Pancreas (tissue), 10 donors: ENCODE results near the gene FILIP1L. TPM values are rescaled to one million over a fixed set of nuclear protein-coding genes. Genes with fewer than 3 reads are reported as not detected.
A peak's percentile ranks its signal among the peaks of the same experiment; 100 is the strongest.

Experiments
- ATAC-seq, 4 donors: fragments of 200-7000 bp; cut with Tn5 transposase; one replicate each; pipeline versions ENCODE4 v1.8.0 to v1.9.1; 2020; ENCODE audit warnings: mild to moderate bottlenecking in 4 of 4, moderate library complexity in 4 of 4
- DNase-seq, 6 donors: peaks; one replicate each; pipeline ENCODE4 v3.0.0-alpha.2; 2020
- FAIRE-seq: peaks from 2 replicates; lab custom pipeline; 2012; peaks lifted over from hg19 to GRCh38; lab: Jason Lieb, UNC
- H3K27ac ChIP-seq, 4 donors: fragments of 200-600 bp; sonication (generic); 1 replicate in 3 of 4; 2 replicates in 1 of 4; pipeline versions ENCODE4 v1.5.0 to v1.8.0; 2020
- H3K27me3 ChIP-seq, 4 donors: fragments of 200-600 bp; one replicate each; pipeline ENCODE4 v1.8.0; 2021
- H3K36me3 ChIP-seq, 3 donors: fragments of 200-600 bp; sonication (generic) in 1 of 3; one replicate each; pipeline versions ENCODE4 v1.5.0 to v1.8.0; 2020 to 2021
- H3K4me1 ChIP-seq, 3 donors: fragments of 200-600 bp; one replicate each; pipeline ENCODE4 v1.8.0; 2021
- H3K4me3 ChIP-seq, 4 donors: fragments of 200-600 bp; sonication (generic) in 2 of 4; one replicate each; pipeline versions ENCODE4 v1.5.0 to v1.8.0; 2020 to 2021
- H3K9me3 ChIP-seq, 4 donors: fragments of 200-600 bp; one replicate each; pipeline ENCODE4 v1.8.0; 2021
- CTCF ChIP-seq, 4 donors: fragments of 200-600 bp; sonication (generic) in 3 of 4; IDR thresholded peaks; one replicate each; pipeline versions ENCODE4 v1.5.0 to v1.8.0; 2021; ENCODE audit warnings: antibody characterized with exemption in 4 of 4
- WGBS, 2 donors: extraction: QIAGEN DNeasy Blood & Tissue Kit; methylation state at CpG; one replicate each; pipeline ENCODE4 v1.1.7; 2013; 5-methylcytosine and 5-hydroxymethylcytosine counted together
- intact Hi-C, 3 donors: fragments of 100-400 bp; cut with DNase I; formaldehyde crosslinking; loops; one replicate each; pipeline versions ENCODE4 v1.11.1 to v1.14.2; 2022
- polyA plus RNA-seq, 2 donors: library from polyadenylated mRNA; stranded (reverse); fragments of 200-250 nt; gene quantifications; one replicate each; pipeline ENCODE4 v1.2.3, GENCODE V29; 2013
- total RNA-seq, 6 donors: library from RNA; stranded (reverse); fragmentation: NEBNext Ultra II Directional in 4 of 6; extraction: Animal tissue kit (Norgen Biotek cat#: 25700) in 4 of 6; gene quantifications; one replicate each; pipeline versions ENCODE4 v1.2.1 to v1.2.4, GENCODE V29; 2021 to 2023
- donor health status: healthy with polysubstance abuse.
- donor health status: DM: no; HTN: no; CAD: no; lungs with moderate emphysema.
- donor health status: DM: no; HTN: no; CAD: no.
- donor health status: control.
- donor health status: control.
- donor health status: Bipolar disorder and iron deficiency.
- donor health status: DM: yes; HTN: yes; CAD: no.
- donor health status: DM: no; HTN: no; CAD: no.
- donor health status: DM: no; HTN: no; CAD: no.
- donor health status: DM: yes; HTN: yes; CAD: no.

Gene FILIP1L
- total and polyA plus RNA-seq, 8 donors: 12.5 to 37.7 (median 15.8) TPM

DNA sequence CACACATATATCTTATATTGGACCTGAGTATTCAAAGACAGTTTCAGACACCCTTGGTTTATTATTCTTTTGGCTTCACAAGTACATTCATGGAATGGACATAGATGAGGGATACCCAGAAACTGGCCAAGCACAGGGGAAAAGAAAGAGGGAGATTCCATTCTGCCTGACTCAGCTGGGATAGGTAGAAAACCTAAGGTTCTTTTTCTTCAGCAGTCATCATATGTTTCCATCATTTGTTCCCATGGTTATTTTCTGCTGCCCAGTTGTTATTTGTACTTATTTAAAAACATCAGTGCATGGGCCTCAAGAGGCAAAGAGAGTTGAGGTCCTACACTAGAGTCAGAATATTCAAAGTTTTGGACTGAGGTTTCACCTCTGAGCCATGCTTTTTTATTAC lies 91.8 kb downstream of the FILIP1L start:
- H3K4me1 ChIP-seq: peaks cover 6 to 16% (median 13%) of the 10 kb centered on the region in 3 donors
- no peak for TF ChIP-seq CTCF (IDR thresholded peaks at IDR 0.05)
- no peaks in the 10 kb centered on the region for H3K9me3 ChIP-seq
- FAIRE-seq (no peak), ATAC-seq (no peak), DNase-seq (no peak)
- H3K36me3 ChIP-seq: no peaks in the 10 kb centered on the region
- intact Hi-C loops: no loop called here
- peak overlapping the region in 2 of 4 donors; percentile 61 to 72 for H3K27ac ChIP-seq
- no peaks in the 10 kb centered on the region for H3K27me3 ChIP-seq
- no peak overlapping the region for H3K4me3 ChIP-seq

DNA sequence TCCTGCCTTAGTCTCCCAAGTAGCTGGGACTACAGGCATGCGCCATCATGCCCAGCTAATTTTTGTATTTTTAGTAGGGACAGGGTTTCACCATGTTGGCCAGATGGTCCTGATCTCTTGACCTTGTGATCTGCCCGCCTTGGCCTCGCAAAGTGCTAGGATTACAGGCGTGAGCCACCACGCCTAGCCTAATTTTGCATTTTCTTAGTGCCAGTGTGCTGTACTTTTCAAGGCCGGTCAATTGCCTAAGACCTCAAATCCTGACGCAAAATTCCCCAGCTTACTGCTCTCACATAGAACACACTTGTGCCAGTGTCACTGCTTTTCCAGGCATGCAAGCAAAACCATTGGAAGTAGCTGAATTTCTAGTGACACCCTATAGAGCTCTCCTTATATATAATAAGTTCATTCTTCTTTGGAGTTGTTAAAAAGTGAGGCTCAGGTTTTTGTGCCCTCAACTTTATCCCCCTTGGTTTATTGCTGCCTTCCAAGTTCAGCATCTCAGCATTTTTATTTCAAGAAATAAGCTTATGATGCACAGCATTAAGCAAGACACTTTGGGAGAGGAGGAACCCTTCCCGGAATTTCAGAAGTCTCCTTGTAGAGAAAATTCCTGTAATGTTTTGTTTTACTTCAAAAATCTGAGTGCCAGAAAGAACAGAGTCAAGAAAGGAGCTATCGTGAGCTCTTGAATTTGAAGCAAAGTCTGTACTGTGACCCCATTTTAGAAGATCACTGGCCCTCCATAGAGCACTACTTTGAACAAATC lies 93.2 kb downstream of the FILIP1L start:
- no peak for DNase-seq
- ATAC-seq: no peak
- intact Hi-C loops: no loop called here
- FAIRE-seq: no peak
- Histone ChIP-seq H3K4me3 (no peak overlapping the region), H3K9me3 (no peaks in the 10 kb centered on the region), H3K27ac (no peak overlapping the region), H3K4me1 (peaks cover 6 to 16% (median 13%) of the 10 kb centered on the region in 3 donors), H3K36me3 (no peaks in the 10 kb centered on the region), H3K27me3 (no peaks in the 10 kb centered on the region)
- TF ChIP-seq CTCF (IDR thresholded peaks at IDR 0.05): no peak
- WGBS, 2 donors: 94 to 95% methylated on average over 9 of the region's 9 CpGs

- FAIRE-seq (no peak), DNase-seq (no peak), ATAC-seq (no peak)
- intact Hi-C loops: no loop called here
- H3K27ac ChIP-seq: no peak overlapping the region
- no peak overlapping the region for H3K4me3 ChIP-seq
- H3K36me3 ChIP-seq: no peaks in the 10 kb centered on the region
- WGBS, 2 donors: 95 to 97% methylated on average over 1 of the region's 1 CpG
- H3K9me3 ChIP-seq: no peaks in the 10 kb centered on the region
- TF ChIP-seq CTCF (IDR thresholded peaks at IDR 0.05): no peak
- no peaks in the 10 kb centered on the region for H3K27me3 ChIP-seq
- H3K4me1 ChIP-seq: peaks cover 6 to 16% (median 11%) of the 10 kb centered on the region in 3 donors
Measured at GRCh38 chr3:100019719-100020118, 94.6 kb downstream of the FILIP1L start.

DNA sequence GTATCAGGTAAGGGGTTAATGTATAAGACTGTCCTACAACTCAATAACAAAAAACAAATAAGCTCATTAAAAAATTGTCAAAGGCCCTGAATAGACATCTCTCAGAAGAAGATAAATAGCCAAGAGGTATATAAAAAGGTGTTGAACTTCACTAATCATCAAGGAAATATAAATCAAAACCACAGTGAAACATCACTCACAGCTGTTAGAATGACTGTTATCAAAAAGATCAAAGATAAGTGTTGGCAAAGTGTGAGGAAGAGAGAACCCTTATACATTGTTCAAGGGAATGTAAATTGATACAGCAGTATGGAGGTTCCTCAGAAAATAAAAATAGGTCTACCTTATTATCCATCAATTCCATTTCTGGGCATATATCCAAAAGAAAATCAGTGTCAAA lies 95.5 kb downstream of the FILIP1L start:
- Histone ChIP-seq H3K4me1 (peaks cover 0 to 8% (median 2%) of the 10 kb centered on the region in 3 donors), H3K27me3 (no peaks in the 10 kb centered on the region), H3K4me3 (no peak overlapping the region), H3K9me3 (no peaks in the 10 kb centered on the region), H3K36me3 (no peaks in the 10 kb centered on the region), H3K27ac (no peak overlapping the region)
- DNase-seq: no peak
- ATAC-seq: no peak
- intact Hi-C loops: no loop called here
- TF ChIP-seq CTCF (IDR thresholded peaks at IDR 0.05): no peak
- FAIRE-seq: no peak

DNA sequence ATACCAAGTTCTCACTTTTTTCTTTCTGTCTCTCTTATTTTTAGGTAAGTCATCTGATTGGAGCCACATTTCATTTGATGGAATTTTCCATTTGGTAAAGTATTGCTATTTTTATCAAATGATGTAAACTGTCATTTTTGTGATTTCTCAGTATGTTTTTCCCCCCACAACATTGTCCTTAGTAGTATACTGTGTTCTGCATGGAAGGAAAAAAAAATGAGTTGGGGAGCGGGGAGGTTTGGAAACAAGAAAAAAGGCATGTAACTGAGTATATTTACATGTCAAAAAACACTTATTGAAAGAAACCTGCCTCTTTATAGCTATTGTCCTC lies 104.2 kb downstream of the FILIP1L start:
- Histone ChIP-seq H3K4me3 (no peak overlapping the region), H3K27ac (no peak overlapping the region), H3K27me3 (no peaks in the 10 kb centered on the region), H3K36me3 (no peaks in the 10 kb centered on the region), H3K9me3 (no peaks in the 10 kb centered on the region), H3K4me1 (peaks cover 0 to 13% (median 5%) of the 10 kb centered on the region in 3 donors)
- DNase-seq (no peak), ATAC-seq (no peak), FAIRE-seq (no peak)
- no peak for TF ChIP-seq CTCF (IDR thresholded peaks at IDR 0.05)
- WGBS, 2 donors: 96 to 98% methylated on average over 1 of the region's 1 CpG
- intact Hi-C loops: no loop called here
